KOPT-K1 (cell line): ENCODE measurements around the gene ABI2.
"Not testable (repeated sequence)": the region's sequence is repeated elsewhere in the genome, so short reads cannot be mapped to it uniquely, and the experiment has no call there.

Source experiments
- H3K27ac ChIP-seq: fragments of 200-600 bp; sonication (generic); 2 replicates; pipeline ENCODE4 v1.5.1; 2016; ENCODE audit warnings: antibody characterized with exemption, mild to moderate bottlenecking, low read depth, low read length; ENCODE audit not compliant: poor library complexity, severe bottlenecking
- H3K36me3 ChIP-seq: fragments of 200-600 bp; sonication (generic); 2 replicates; pipeline ENCODE4 v1.5.1; 2017; ENCODE audit warnings: antibody characterized with exemption, mild to moderate bottlenecking, low read length, moderate library complexity; ENCODE audit not compliant: insufficient read depth
- H3K9me3 ChIP-seq: fragments of 200-600 bp; sonication (generic); 2 replicates; pipeline ENCODE4 v1.5.1; 2017; ENCODE audit warnings: antibody characterized with exemption, low read length, mild to moderate bottlenecking; ENCODE audit not compliant: insufficient read depth, poor library complexity, severe bottlenecking

Gene ABI2

DNA sequence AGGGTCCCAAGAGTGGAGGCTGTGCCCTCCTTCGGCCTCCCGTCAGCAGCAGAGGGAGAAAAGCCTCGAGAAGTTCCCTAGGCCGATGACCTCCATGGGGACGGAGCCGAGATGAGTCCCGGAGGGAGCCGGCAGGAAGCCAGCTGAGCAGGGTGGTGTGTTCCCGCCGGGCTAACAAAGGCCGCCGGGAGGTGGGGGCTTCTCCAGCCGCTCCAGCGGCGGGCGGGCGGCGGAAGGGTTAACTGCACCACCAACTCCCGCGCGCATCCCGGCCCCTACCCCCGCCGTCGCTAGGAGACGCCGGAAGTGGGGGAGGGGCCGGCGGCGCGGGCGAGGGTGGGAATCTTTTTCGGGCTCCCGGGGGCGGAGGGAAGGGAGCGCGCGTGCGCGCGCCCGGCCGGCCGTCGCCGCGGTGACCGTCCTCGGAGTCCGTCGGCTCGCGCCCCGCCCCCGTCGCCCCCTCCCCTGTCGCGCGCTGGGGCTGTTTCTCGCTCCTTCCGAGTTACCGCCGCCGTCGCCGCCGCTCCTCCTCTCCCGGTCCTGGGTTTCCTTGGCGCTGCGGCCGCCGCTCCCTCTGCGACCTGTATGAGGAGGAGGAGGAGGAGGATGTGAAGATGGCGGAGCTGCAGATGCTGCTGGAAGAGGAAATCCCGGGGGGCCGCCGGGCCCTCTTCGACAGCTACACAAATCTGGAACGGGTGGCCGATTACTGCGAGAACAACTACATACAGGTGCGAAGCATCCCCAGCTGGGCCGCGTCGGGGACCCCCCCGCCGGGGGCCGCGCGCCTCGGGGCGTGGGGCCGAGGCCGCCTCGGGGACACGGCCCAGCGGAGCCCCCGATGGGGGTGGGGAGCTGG is at the start of gene ABI2:
ABI2 (plus strand) TSS at position 494 of the 859 bp plus-strand sequence; CDS start at position 615, 121 bp downstream.
- H3K9me3 ChIP-seq, result no peaks in the 10 kb centered on the region
- peak within 1 kb of the TSS; percentile 68 for H3K27ac ChIP-seq
- no peaks in the 10 kb centered on the region for H3K36me3 ChIP-seq

DNA sequence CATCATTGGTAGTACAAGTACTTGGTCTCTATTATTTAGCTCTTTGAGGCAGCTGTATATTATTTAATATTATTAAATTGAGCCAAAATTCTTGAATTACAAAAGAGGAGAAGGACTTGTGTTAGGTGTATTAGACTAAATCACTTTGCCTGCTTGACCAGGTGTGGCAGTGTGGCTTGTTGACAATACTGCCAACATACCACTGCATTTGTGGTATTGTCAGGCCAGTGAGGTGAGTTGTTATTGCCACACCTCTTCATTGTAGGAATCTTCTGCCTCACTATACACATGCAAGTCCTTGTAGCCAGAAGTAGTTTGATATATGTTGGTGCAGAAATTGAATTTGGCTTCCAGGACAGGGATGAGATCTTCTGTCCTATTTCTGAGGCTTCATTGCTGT is 48.9 kb upstream of the ABI2 start:
- H3K9me3 ChIP-seq, result no peaks in the 10 kb centered on the region
- no peak overlapping the region for H3K27ac ChIP-seq
- H3K36me3 ChIP-seq, result peaks cover 88% of the 10 kb centered on the region

DNA sequence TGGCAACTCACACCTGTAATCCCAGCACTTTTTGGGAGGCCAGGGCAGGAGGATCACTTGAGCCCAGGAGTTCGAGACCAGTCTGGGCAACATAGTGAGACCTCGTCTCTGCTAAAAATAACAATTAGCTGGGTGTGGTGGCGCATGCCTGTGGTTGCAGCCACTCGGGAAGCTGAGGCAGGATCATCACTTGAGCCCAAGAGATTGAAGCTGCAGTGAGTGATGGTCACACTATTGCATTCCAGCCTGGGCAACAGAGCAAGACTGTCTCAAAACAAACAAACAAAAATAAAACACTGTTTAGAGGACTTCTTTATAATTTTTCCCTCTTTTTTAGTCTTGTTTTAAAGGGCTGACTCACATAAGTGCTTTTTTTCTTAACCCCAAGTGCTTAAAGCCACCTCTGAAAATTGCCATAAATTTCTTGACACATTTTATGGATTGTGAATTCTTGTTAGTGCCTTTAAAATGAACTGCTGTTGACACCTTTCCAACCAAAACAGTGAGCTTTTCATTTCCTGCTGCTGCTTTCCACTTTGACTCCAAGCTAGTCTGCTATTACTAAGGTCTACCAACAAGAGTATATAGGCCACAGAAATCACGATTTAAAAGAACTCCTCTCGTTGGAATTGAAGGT is 47.6 kb upstream of the ABI2 start:
- Histone ChIP-seq H3K36me3 (peaks cover 92% of the 10 kb centered on the region), H3K9me3 (no peaks in the 10 kb centered on the region), H3K27ac (no peak overlapping the region)

- H3K27ac ChIP-seq, result no peak overlapping the region
- peaks cover 92% of the 10 kb centered on the region for H3K36me3 ChIP-seq
These were observed 46.1 kb upstream of the ABI2 start for GRCh38 chr2:203282101-203282500.

DNA sequence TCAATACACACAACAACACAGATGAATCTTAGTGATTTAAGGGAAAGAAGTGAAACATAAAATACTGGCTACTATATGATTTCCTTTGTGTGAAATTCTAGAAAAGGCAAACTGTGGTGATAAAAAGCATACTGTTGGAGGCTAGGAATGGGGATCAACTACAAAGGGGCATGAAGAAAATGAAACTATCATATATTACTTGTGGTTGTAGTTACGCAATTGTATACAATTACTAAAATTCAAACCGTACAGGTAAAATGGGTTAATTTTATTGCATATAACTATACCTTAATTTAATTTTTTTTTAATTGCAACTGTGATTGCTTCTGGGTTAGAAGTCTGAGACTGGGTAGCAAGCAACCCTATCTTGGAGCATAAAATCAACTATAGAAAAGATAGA is 41.7 kb upstream of the ABI2 start:
- Histone ChIP-seq H3K9me3 (no peaks in the 10 kb centered on the region), H3K36me3 (peaks cover 87% of the 10 kb centered on the region), H3K27ac (no peak overlapping the region)

More at GRCh38 chr2:203282101-203282500, 46.1 kb upstream of the ABI2 start:
- H3K9me3 ChIP-seq, result no peaks in the 10 kb centered on the region

DNA sequence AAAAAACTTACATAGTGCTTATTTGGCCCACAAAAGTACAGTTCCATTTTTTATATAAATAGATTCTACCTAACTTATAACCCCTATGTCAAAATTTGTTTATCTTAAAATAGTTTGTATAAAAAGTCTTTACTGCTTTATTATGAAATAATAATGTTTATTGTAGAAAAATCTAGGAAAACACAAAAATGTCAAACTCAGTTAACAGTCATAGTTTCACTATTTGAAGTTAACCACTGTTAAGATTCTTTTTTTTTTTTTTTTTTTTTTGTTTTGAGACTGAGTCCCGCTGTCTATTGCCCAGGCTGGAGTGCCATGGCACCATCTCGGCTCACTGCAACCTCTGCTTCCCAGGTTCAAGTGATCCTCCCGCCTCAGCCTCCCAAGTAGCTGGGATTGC is 26.5 kb upstream of the ABI2 start:
- no peaks in the 10 kb centered on the region for H3K9me3 ChIP-seq
- no peak overlapping the region for H3K27ac ChIP-seq
- H3K36me3 ChIP-seq, result peaks cover 16% of the 10 kb centered on the region

- not testable (repeated sequence) for H3K9me3 ChIP-seq, H3K27ac ChIP-seq
- peaks cover 14% of the 10 kb centered on the region; the same call in 1 of the 2 replicates for H3K36me3 ChIP-seq
These were observed 25.6 kb upstream of the ABI2 start for GRCh38 chr2:203302586-203302985.

GRCh38 chr2:203310688-203311436 is 17.3 kb upstream of the ABI2 start:
- Histone ChIP-seq H3K27ac (no peak overlapping the region), H3K36me3 (peaks cover 8% of the 10 kb centered on the region; the same call in 1 of the 2 replicates), H3K9me3 (no peaks in the 10 kb centered on the region)

GRCh38 chr2:203326356-203326755 is 1.8 kb upstream of the ABI2 start:
- Histone ChIP-seq H3K36me3 (no peaks in the 10 kb centered on the region), H3K9me3 (no peaks in the 10 kb centered on the region)

GRCh38 chr2:203327582-203327900 is 653 bp upstream of the ABI2 start:
- H3K36me3 ChIP-seq, result no peaks in the 10 kb centered on the region
- H3K27ac ChIP-seq, result peak overlapping the region; percentile 68
- no peaks in the 10 kb centered on the region for H3K9me3 ChIP-seq

More at GRCh38 chr2:203326356-203326755, 1.8 kb upstream of the ABI2 start:
- no peak overlapping the region for H3K27ac ChIP-seq

GRCh38 chr2:203328760-203329540 is 756 bp downstream of the ABI2 start:
- Histone ChIP-seq H3K9me3 (no peaks in the 10 kb centered on the region), H3K36me3 (0 out of 2 replicates have a peak, but pooled peaks cover under 1% of the 10 kb centered on the region), H3K27ac (peak overlapping the region; percentile 68)

DNA sequence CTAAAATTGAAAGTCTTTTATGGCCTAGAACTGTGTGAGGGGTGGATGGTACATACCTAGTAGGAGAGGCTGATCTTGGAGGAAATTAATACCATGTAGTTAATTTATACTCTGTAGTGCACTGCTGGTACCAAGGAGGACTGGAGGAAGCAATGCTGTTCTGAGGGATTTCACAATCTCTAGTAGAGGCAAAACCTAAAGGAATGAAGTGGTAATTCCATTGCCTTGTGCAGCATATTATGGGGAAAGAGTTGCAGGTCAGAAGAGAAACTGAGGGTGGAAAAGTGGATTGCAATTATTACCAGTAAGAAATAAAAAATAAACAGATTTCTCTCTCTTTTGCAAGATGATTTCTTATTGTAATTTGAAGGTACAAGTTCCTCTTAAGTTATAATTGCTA is 2.2 kb downstream of the ABI2 start:
- H3K27ac ChIP-seq, result no peak overlapping the region
- H3K36me3 ChIP-seq, result peaks cover 10% of the 10 kb centered on the region; the same call in 1 of the 2 replicates
- no peaks in the 10 kb centered on the region for H3K9me3 ChIP-seq

GRCh38 chr2:203338322-203338721 is 10.1 kb downstream of the ABI2 start:
- H3K9me3 ChIP-seq, result no peaks in the 10 kb centered on the region
- H3K36me3 ChIP-seq, result peaks cover 21% of the 10 kb centered on the region
- H3K27ac ChIP-seq, result no peak overlapping the region

DNA sequence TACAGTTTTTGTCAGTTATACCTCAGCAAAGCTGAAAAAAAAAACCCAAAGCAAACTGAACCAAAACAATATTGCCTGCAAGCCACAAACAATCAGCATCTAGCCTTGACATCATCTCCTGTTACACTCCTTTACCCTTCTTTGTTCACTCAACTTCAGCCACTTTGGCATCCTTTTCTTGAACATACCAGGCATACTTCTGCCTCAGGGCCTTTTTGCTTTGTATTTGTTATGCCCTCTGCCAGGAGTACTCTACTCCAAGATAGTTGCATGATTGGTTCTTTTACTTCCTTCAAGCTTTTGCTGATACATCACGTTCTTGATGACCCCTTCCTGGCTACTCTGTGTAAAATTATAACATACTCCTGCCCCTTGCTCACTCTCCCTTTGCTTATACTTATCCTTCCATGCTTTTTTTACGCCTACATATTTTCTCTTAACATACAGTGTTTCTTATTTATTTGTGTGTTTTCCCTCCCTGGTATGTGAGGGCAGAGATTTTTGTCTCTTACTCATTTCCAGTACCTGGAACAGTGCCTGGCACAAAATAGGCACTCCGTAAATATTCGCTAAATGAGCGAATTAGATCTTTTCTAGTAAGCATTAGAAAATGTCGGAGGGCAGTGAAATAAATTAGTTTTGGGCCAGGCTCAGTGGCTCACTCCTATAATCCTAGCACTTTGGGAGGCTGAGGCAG is 12.7 kb downstream of the ABI2 start:
- no peaks in the 10 kb centered on the region for H3K9me3 ChIP-seq
- peaks cover 28% of the 10 kb centered on the region for H3K36me3 ChIP-seq
- H3K27ac ChIP-seq, result no peak overlapping the region
